Cardiac ventricle fibroblast (primary cell): ENCODE results near the gene DCBLD1. TPM values are rescaled to one million over a fixed set of nuclear protein-coding genes. Genes with fewer than 3 reads are reported as not detected.

Experiments
- total RNA-seq: library from RNA; depleted of rRNA; stranded (reverse); fragments of >200 nt; gene quantifications from 2 replicates; pipeline ENCODE4 v1.2.3, GENCODE V29; 2015

The DCBLD1 gene
- total RNA-seq, result 8.6 and 13.5 TPM in 2 replicates

DNA sequence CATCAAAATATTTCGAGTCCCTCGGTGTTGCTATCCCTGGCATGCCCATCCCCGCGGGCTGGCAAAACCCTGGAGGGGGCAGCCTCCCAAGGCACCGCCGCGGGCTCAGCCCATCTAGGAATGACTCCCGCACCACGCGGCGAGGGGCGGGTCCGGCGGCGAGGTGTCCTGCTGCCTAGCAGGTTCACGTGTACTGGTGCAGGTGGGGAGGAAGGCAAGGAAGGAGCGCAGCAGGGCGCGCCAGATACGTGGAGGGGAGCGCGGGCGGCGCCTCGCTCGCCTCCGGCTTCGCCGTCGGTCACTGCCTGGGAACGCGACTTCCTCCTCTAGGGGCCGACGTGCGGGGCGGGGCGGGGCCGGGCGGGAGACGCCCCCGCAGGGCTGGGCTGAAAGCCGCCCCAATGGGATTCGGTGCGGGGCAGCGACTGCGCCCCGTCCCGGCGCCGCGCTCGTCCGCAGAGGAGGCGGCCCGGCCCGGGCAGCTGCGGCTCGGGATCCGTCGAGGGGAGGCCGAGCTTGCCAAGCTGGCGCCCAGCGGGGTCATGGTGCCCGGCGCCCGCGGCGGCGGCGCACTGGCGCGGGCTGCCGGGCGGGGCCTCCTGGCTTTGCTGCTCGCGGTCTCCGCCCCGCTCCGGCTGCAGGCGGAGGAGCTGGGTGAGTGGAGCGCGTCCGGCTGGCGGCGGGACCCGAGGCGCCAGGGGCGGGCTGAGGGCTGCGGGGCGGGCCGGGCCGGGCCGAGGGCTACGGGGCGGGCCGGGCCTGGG, at the start of gene DCBLD1:
TSS of gene DCBLD1 (plus strand) at position 435 of the 764 bp plus-strand sequence. CDS start at position 543, 108 bp downstream.

Other genes with a start within 250 kb of the DCBLD1 start
- gene VGLL2, start 217.1 kb upstream of the DCBLD1 start, total RNA-seq, result not detected in 2 replicates
- 0.24 TPM in 1 of 2 replicates, not detected in the other for gene ROS1, start 56.7 kb upstream of the DCBLD1 start, total RNA-seq
- gene GOPC, start 119.8 kb downstream of the DCBLD1 start, total RNA-seq, result 27.6 and 28.9 TPM in 2 replicates
- 18.9 and 24.7 TPM in 2 replicates for gene NUS1, start 192.8 kb downstream of the DCBLD1 start, total RNA-seq